ENCODE measurements around the gene CTDNEP1. TPM values are rescaled to one million over a fixed set of nuclear protein-coding genes. Genes with fewer than 3 reads are reported as not detected.

The CTDNEP1 gene
- total and polyA plus RNA-seq, 2 donors (not counting 3 experiments of a cell fraction or from before 2014, with no cell fraction given) = 130 to 143 TPM

- TF ChIP-seq MAX (IDR thresholded peaks at IDR 0.05; ENCODE audit: insufficient read depth, insufficient read length) (no peak), MYC (IDR thresholded peaks at IDR 0.05; ENCODE audit: low read depth, low read length) (no peak), POLR2A (IDR thresholded peaks at IDR 0.05; ENCODE audit: low read depth, low read length) (no peak)
- DNase-seq (ENCODE audit: low read depth, low spot score) = no peak
- Histone ChIP-seq H3K9me3 (replicated peaks; ENCODE audit: control insufficient read depth, insufficient read depth, low read length) (no peaks in the 10 kb centered on the region), H3K79me2 (ENCODE audit: control insufficient read depth, insufficient read depth, low read length) (no peaks in the 10 kb centered on the region), H4K20me1 (replicated peaks; ENCODE audit: control insufficient read depth, extremely low read depth, insufficient read depth, low read length) (no peaks in the 10 kb centered on the region), H2AFZ (ENCODE audit: low read depth, low read length) (no peak overlapping the region), H3K4me1 (ENCODE audit: control insufficient read depth, extremely low read depth, insufficient read depth, low read length) (peaks cover 6% of the 10 kb centered on the region), H3K4me2 (ENCODE audit: insufficient read depth, low read length) (peak overlapping the region; percentile 51), H3K27me3 (ENCODE audit: control insufficient read depth in 2 of 2, insufficient read depth in 2 of 2, low read length in 2 of 2) (no peaks in the 10 kb centered on the region), H3K9me1 (replicated peaks; ENCODE audit: control insufficient read depth, extremely low read depth, insufficient read depth, low read length) (no peaks in the 10 kb centered on the region), H3K27ac (ENCODE audit: insufficient read depth, low read depth, low read length) (peak overlapping the region; percentile 14), H3K36me3 (ENCODE audit: control insufficient read depth in 2 of 2, extremely low read depth in 1 of 2, insufficient read depth in 2 of 2, low read length in 2 of 2) (peaks cover 3 to 18% of the 10 kb centered on the region in 2 experiments), H3K9ac (replicated peaks; ENCODE audit: extremely low read depth, insufficient read depth, low read length) (no peak overlapping the region), H3K4me3 (replicated peaks in 1 of 3; ENCODE audit: insufficient read depth in 1 of 3, low read depth in 1 of 3, low read length in 3 of 3) (peak overlapping the region in 1 of 3 experiments; percentile 22)
- ChIA-PET CTCF (no interaction called here), POLR2A (no interaction called here)
- intact Hi-C loops (cut with micrococcal nuclease) (loop anchor here (1.0 kb wide), 1 partner anchor 9 kb away; no protein-coding TSS in a partner anchor), dilution Hi-C loops (cut with MboI; ENCODE audit: extremely low pct_ligation_motif_present, low sequenced_read_pairs) (no loop called here)
- BruUV-seq (replicated peaks) = no TSS peak
- no peak for FAIRE-seq
Measured at GRCh38 chr17:7205561-7205960, 46.0 kb downstream of the CTDNEP1 start.

GRCh38 chr17:7204828-7205461 lies 46.6 kb downstream of the CTDNEP1 start:
- DNase-seq (ENCODE audit: low read depth, low spot score) = peak; percentile 71
- Histone ChIP-seq H3K27me3 (ENCODE audit: control insufficient read depth in 2 of 2, insufficient read depth in 2 of 2, low read length in 2 of 2) (no peaks in the 10 kb centered on the region), H4K20me1 (replicated peaks; ENCODE audit: control insufficient read depth, extremely low read depth, insufficient read depth, low read length) (no peaks in the 10 kb centered on the region), H3K79me2 (ENCODE audit: control insufficient read depth, insufficient read depth, low read length) (no peaks in the 10 kb centered on the region), H3K27ac (ENCODE audit: insufficient read depth, low read depth, low read length) (peak overlapping the region; percentile 54), H3K36me3 (ENCODE audit: control insufficient read depth in 2 of 2, extremely low read depth in 1 of 2, insufficient read depth in 2 of 2, low read length in 2 of 2) (peaks cover 3 to 18% of the 10 kb centered on the region in 2 experiments), H3K9ac (replicated peaks; ENCODE audit: extremely low read depth, insufficient read depth, low read length) (peak overlapping the region; percentile 54), H2AFZ (ENCODE audit: low read depth, low read length) (peak overlapping the region; percentile 61), H3K9me1 (replicated peaks; ENCODE audit: control insufficient read depth, extremely low read depth, insufficient read depth, low read length) (no peaks in the 10 kb centered on the region), H3K4me1 (ENCODE audit: control insufficient read depth, extremely low read depth, insufficient read depth, low read length) (peaks cover 6% of the 10 kb centered on the region), H3K9me3 (replicated peaks; ENCODE audit: control insufficient read depth, insufficient read depth, low read length) (no peaks in the 10 kb centered on the region), H3K4me2 (ENCODE audit: insufficient read depth, low read length) (peak overlapping the region; percentile 51), H3K4me3 (replicated peaks in 1 of 3; ENCODE audit: insufficient read depth in 1 of 3, low read depth in 1 of 3, low read length in 3 of 3) (peak overlapping the region; percentile 9 to 47 (median 22))
- ChIA-PET POLR2A (no interaction called here), CTCF (no interaction called here)
- TF ChIP-seq GATA2 (IDR thresholded peaks at IDR 0.05; ENCODE audit: insufficient read depth, insufficient read length, low read depth, low read length) (no peak), FOS (IDR thresholded peaks at IDR 0.05; ENCODE audit: borderline replicate concordance, insufficient read depth, low read length) (no peak), MYC (IDR thresholded peaks at IDR 0.05; ENCODE audit: low read depth, low read length) (no peak), MAX (IDR thresholded peaks at IDR 0.05; ENCODE audit: insufficient read depth, insufficient read length) (no peak), CTCF (IDR thresholded peaks at IDR 0.05; ENCODE audit: extremely low read depth in 1 of 2, insufficient read depth in 1 of 2, low read depth in 1 of 2, low read length in 2 of 2) (no peak), POLR2AphosphoS5 (IDR thresholded peaks at IDR 0.05; ENCODE audit: insufficient read depth, low read depth, low read length) (no peak), POLR2A (IDR thresholded peaks at IDR 0.05; ENCODE audit: low read depth, low read length) (no peak), JUN (IDR thresholded peaks at IDR 0.05; ENCODE audit: borderline replicate concordance, insufficient read depth, insufficient read length, low read depth) (no peak)
- dilution Hi-C loops (cut with MboI; ENCODE audit: extremely low pct_ligation_motif_present, low sequenced_read_pairs) = no loop called here
- no TSS peak for BruUV-seq (replicated peaks)
- intact Hi-C loops (cut with micrococcal nuclease) = loop anchor here (1.0 kb wide), 1 partner anchor 9 kb away; no protein-coding TSS in a partner anchor
- peak; percentile 95 for FAIRE-seq

All from endothelial cell of umbilical vein (primary cell).